Ishikawa (cell line): ENCODE data around the gene PABPN1L.

Experiments used
- CEBPB ChIP-seq: IDR thresholded peaks from 2 replicates; pipeline ENCODE4 v1.6.1; 2012
- CREB1 ChIP-seq: IDR thresholded peaks from 2 replicates; pipeline ENCODE4 v1.6.1; 2012; ENCODE audit warnings: low read depth
- EGR1 ChIP-seq: IDR thresholded peaks from 2 replicates; pipeline ENCODE4 v1.6.1; 2012
- EP300 ChIP-seq: IDR thresholded peaks from 2 replicates; pipeline ENCODE4 v1.6.1; 2012; ENCODE audit warnings: borderline replicate concordance
- FOXM1 ChIP-seq: IDR thresholded peaks from 2 replicates; pipeline ENCODE4 v1.6.1; 2012; ENCODE audit warnings: low read depth, borderline replicate concordance
- MAX ChIP-seq: IDR thresholded peaks from 2 replicates; pipeline ENCODE4 v1.6.1; 2012
- NFIC ChIP-seq: IDR thresholded peaks from 2 replicates; pipeline ENCODE4 v1.6.1; 2012
- RAD21 ChIP-seq: IDR thresholded peaks from 2 replicates; pipeline ENCODE4 v1.6.1; 2012; ENCODE audit warnings: low read depth
- REST ChIP-seq: IDR thresholded peaks from 2 replicates; pipeline ENCODE4 v1.6.1; 2012; ENCODE audit warnings: low read depth, mild to moderate bottlenecking
- TAF1 ChIP-seq: IDR thresholded peaks from 2 replicates; pipeline ENCODE4 v1.6.1; 2012; ENCODE audit warnings: low read depth, mild to moderate bottlenecking
- TCF12 ChIP-seq: IDR thresholded peaks from 2 replicates; pipeline ENCODE4 v1.6.1; 2012; ENCODE audit warnings: low read depth
- TEAD4 ChIP-seq: IDR thresholded peaks from 2 replicates; pipeline ENCODE4 v1.6.1; 2012
- USF1 ChIP-seq: IDR thresholded peaks from 2 replicates; pipeline ENCODE4 v1.6.1; 2012
- YY1 ChIP-seq: IDR thresholded peaks from 2 replicates; pipeline ENCODE4 v1.6.1; 2012; ENCODE audit warnings: low read depth
- ZBTB7A ChIP-seq: IDR thresholded peaks from 2 replicates; pipeline ENCODE4 v1.6.1; 2012; ENCODE audit warnings: low read depth

Gene PABPN1L

GRCh38 chr16:88825146-88825545 is 41.3 kb downstream of the PABPN1L start:
- TF ChIP-seq EGR1 (no peak), TCF12 (no peak)

GRCh38 chr16:88824256-88825077 is 42.0 kb downstream of the PABPN1L start:
- TF ChIP-seq NFIC = no peak

GRCh38 chr16:88822281-88823040 is 44.0 kb downstream of the PABPN1L start:
- TF ChIP-seq TEAD4 = no peak
- TF ChIP-seq EP300 = no peak

- TF ChIP-seq MAX = no peak
- no peak for TF ChIP-seq EP300
- no peak for TF ChIP-seq ZBTB7A
- no peak for TF ChIP-seq CREB1
- TF ChIP-seq RAD21 = no peak
- TF ChIP-seq USF1 = no peak
- TF ChIP-seq TCF12 = no peak
- TF ChIP-seq FOXM1 = no peak
- no peak for TF ChIP-seq NFIC
- no peak for TF ChIP-seq YY1
- no peak for TF ChIP-seq EGR1
Measured at GRCh38 chr16:88821168-88821850, 45.2 kb downstream of the PABPN1L start.

GRCh38 chr16:88820385-88821025 is 46.0 kb downstream of the PABPN1L start:
- TF ChIP-seq MAX (no peak), ZBTB7A (no peak), REST (no peak), TEAD4 (no peak)

GRCh38 chr16:88819126-88819525 is 47.3 kb downstream of the PABPN1L start:
- no peak for TF ChIP-seq RAD21
- no peak for TF ChIP-seq TAF1
- TF ChIP-seq TCF12 = no peak
- no peak for TF ChIP-seq ZBTB7A
- no peak for TF ChIP-seq MAX
- no peak for TF ChIP-seq EGR1
- TF ChIP-seq YY1 = no peak
- TF ChIP-seq CEBPB = no peak
- TF ChIP-seq CREB1 = no peak

GRCh38 chr16:88818575-88818874 is 47.9 kb downstream of the PABPN1L start:
- TF ChIP-seq MAX (no peak), TEAD4 (no peak), ZBTB7A (no peak)

GRCh38 chr16:88817785-88818574 is 48.5 kb downstream of the PABPN1L start:
- TF ChIP-seq NFIC = no peak
- TF ChIP-seq RAD21 = no peak
- TF ChIP-seq ZBTB7A = no peak
- TF ChIP-seq CEBPB = no peak
- no peak for TF ChIP-seq REST
- no peak for TF ChIP-seq CREB1
- no peak for TF ChIP-seq USF1
- no peak for TF ChIP-seq FOXM1
- no peak for TF ChIP-seq TCF12
- no peak for TF ChIP-seq YY1
- no peak for TF ChIP-seq MAX
- no peak for TF ChIP-seq EP300
- no peak for TF ChIP-seq TAF1
- no peak for TF ChIP-seq TEAD4
- TF ChIP-seq EGR1 = no peak
